Choroid plexus epithelial cell (primary cell): ENCODE measurements around the gene KIF20A.
"Not testable (repeated sequence)": the region's sequence is repeated elsewhere in the genome, so short reads cannot be mapped to it uniquely, and the experiment has no call there.

Experiments used
- DNase-seq: peaks from one replicate; pipeline ENCODE4 v3.0.0-alpha.2; 2010; ENCODE audit warnings: low read depth
- H3K4me3 ChIP-seq: 2 replicates; pipeline ENCODE4 v1.5.1; 2011; ENCODE audit warnings: low read depth, mild to moderate bottlenecking, control low read depth, low read length, moderate library complexity
- TF ChIP-seq, protein P1 (sequence below): conservative IDR thresholded peaks from 2 replicates; pipeline ENCODE4 v1.5.1; 2011; ENCODE audit warnings: low read depth, mild to moderate bottlenecking, control low read depth, inconsistent platforms, low read length, moderate library complexity

The KIF20A gene

DNA sequence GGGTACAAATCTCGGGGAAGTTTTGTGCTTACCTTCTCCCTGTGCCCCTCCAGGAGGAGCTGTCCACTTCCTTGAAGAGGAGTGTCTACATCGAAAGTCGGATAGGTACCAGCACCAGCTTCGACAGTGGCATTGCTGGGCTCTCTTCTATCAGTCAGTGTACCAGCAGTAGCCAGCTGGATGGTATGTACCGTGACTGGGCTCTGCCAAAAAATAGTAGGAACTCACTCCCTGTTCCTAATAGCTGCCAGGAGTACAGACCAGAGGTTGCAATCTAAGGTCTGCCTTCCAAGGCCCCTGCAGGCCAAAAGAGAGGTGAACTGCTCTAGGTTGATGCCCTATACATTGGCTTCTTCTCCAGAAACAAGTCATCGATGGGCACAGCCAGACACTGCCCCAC lies 3.9 kb downstream of the KIF20A start:
- TF ChIP-seq, protein P1, sequence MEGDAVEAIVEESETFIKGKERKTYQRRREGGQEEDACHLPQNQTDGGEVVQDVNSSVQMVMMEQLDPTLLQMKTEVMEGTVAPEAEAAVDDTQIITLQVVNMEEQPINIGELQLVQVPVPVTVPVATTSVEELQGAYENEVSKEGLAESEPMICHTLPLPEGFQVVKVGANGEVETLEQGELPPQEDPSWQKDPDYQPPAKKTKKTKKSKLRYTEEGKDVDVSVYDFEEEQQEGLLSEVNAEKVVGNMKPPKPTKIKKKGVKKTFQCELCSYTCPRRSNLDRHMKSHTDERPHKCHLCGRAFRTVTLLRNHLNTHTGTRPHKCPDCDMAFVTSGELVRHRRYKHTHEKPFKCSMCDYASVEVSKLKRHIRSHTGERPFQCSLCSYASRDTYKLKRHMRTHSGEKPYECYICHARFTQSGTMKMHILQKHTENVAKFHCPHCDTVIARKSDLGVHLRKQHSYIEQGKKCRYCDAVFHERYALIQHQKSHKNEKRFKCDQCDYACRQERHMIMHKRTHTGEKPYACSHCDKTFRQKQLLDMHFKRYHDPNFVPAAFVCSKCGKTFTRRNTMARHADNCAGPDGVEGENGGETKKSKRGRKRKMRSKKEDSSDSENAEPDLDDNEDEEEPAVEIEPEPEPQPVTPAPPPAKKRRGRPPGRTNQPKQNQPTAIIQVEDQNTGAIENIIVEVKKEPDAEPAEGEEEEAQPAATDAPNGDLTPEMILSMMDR = no peak
- no peak overlapping the region for H3K4me3 ChIP-seq
- no peak for DNase-seq

DNA sequence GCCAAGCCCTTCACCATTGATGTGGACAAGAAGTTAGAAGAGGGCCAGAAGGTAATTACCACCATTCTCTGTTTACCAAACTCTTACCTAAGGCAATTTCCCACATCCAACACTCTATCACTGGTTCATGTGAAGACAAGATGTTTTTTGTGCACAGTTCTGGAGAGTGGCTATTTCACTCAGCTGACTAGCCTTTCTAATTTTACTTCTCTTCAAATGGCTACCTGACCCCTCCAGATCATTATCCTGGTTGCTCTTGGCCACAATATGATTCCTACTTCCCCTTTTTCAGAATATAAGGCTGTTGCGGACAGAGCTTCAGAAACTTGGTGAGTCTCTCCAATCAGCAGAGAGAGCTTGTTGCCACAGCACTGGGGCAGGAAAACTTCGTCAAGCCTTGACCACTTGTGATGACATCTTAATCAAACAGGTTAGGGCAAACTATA lies 7.1 kb downstream of the KIF20A start:
- TF ChIP-seq, protein P1 = no peak
- H3K4me3 ChIP-seq = no peak overlapping the region
- no peak for DNase-seq

DNA sequence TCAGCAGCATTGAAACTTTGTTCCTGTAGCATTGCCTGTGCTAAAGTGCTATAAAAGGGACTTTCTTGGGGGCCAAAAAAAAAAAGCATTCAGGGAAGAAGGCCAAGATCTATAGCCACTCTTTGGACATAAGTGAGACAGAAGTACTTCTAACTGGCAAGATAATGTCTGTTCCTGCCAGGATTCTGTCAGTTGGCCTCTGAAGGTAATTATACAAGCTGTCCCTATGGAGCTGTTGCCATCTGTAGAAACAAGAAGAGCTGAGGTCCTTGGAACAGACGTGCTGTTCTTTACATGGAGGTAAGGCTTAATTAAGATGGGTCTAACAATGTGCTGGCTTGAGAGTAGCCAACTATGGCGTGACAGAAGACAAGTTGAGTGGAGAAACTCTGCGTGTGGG lies 9.7 kb downstream of the KIF20A start:
- no peak overlapping the region for H3K4me3 ChIP-seq
- TF ChIP-seq, protein P1 = no peak
- no peak for DNase-seq

DNA sequence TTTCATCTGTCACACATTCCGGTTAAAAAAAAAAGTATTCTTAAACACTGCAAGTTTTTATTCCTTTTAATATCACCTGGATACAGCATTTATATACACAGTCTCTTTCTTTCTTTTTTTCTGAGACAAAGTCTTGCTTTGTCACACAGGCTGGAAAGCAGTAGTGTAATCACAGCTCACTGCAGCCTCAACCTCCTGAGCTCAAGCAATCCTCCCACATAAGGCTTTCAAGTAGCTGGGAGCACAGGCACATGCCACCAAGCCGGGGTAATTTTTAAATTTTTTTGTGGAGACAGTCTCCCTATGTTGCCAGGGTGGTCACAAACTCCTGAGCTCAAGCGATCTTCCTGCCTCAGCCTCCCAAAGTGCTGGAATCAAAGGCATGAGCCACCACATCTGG lies 13.9 kb downstream of the KIF20A start:
- H3K4me3 ChIP-seq = no peak overlapping the region
- TF ChIP-seq, protein P1 = no peak
- DNase-seq = no peak

DNA sequence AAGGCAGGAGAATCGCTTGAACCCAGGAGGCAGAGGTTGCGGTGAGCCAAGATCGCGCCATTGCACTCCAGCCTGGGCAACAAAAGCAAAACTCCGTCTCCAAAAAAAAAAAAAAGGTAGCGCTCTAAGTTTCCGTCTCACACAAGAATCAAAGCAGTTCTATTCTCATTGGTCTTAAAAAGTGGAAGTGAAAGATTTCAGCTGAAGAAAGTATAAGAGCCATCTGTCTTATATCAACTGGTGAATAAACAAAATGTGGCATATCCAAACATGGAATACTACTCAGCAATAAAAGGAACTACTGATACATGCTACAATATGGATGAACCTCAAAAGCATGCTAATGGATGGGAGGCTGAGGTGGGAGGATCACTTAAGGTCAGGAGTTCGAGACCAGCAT lies 14.9 kb downstream of the KIF20A start:
- not testable (repeated sequence) for DNase-seq, H3K4me3 ChIP-seq

DNA sequence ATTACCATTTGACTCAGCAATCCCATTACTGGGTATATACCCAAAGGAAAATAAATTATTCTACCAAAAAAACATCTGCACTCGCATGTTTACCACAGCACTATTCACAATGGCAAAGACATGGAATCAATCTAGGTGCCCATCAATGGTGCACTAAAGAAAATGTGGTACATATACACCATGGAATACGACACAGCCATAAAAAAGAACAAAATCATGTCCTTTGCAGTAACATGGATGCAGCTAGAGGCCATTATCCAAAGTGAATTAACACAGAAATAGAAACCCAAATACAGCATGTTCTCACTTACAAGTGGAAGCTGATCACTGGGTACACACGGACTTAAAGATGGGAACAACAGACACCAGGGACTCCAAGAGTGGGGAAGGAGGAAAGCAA lies 32.1 kb downstream of the KIF20A start:
- TF ChIP-seq, protein P1 = no peak
- H3K4me3 ChIP-seq = no peak overlapping the region
- DNase-seq = no peak

DNA sequence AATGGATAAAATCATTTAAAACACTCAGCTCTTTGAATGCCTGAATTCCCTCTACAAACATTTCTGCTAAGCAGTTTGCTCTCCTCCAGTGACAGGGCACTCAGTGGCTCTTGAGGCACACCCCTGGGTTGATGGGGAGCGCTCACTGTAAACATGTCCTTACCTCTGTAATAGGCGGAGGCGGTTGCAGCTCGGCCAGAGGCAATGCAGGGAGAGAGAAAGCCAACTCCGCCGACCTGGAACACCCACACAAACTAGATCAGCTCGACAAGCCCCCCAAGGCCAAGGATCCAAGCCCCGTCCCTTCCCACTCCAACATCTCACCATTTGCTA lies 33.9 kb downstream of the KIF20A start:
- DNase-seq = peak; percentile 19
- H3K4me3 ChIP-seq = peak overlapping the region; percentile 97
- TF ChIP-seq, protein P1 = no peak
